GM21717 (cell line): Measurements from ENCODE around the gene FBH1.
"Not testable (repeated sequence)": the region's sequence is repeated elsewhere in the genome, so short reads cannot be mapped to it uniquely, and the experiment has no call there.

ENCODE experiments used
- ATAC-seq: cut with Tn5 transposase; IDR thresholded peaks from one replicate; pipeline ENCODE4 v1.9.1; 2021; ENCODE audit warnings: mild to moderate bottlenecking, moderate library complexity; ENCODE audit not compliant: unreplicated experiment

FBH1 gene

GRCh38 chr10:5889624-5890451 is at the start of gene FBH1, which contains the start of gene ANKRD16:
TSS of gene FBH1 (plus strand) at chr10:5890243. CDS start at chr10:5890346, 103 bp downstream.
TSS of gene ANKRD16 (minus strand) at chr10:5889893. CDS start at chr10:5889354, 539 bp downstream.
- peak; percentile 86 for ATAC-seq

DNA sequence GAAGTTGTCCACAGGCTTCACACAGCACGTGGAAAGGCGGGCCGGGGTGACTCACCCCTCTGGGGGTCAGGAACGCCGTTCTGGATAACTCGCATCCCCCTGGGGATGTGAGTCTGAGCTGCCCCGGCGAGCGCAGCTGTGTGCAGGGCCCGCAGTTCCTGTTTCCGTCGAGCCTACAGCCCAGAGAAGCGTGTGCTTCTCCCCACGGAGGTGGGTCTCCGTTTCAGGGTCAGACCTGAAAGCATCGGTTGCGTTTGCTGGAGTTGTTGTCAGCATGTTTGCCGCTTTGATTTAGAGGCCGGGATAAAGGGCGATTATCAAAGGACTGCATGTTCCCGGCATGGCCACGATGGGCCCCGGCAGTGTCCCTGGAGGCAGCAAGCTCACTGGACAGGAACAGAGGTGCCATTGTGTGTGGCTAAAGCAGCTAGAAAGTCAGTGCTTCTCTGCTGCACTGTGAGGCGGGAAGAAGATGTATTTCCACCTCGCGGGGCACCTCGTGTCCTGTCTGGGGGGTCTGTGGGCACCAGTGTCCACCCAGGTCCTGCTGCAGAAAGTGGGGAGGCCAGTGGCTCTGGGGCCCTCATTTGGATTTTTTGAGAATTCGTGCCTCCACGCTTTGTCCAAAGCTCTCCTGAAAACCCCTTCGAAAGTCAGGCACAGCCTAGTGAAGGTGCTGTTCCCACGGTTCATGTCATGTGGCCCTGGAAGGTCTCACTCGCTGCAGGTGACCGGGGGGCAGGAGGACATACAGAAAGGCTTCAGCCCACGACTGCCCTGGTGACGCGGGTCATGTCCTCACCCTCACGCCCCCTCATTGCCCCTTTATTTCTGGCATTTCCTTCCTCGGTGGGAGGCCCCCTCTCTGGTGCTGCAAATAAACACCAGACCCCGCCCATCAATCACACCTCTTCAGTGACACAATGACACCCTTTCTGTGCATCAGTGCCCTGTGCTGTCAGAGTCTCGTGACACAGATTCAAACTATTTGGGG is 49.4 kb upstream of the FBH1 start:
- peak; percentile 79 for ATAC-seq

DNA sequence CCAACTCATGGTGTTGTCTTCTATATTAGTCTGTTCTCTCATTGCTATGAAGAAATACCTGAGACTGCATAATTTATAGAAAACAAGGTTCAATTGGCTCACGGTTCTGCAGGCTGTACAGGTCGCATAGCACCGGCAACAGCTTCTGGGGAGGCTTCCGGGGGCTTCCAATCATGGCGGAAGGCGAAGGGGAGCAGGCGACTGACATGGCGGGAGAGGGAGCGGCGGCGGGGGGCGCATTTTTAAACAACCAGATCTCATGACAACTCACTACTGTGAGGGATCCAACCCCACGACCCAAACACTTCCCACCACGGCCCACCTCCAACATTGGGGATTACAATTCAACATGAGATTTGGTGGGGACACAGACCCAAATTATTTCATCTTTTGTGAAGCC is 48.1 kb upstream of the FBH1 start:
- ATAC-seq = no peak

GRCh38 chr10:5843686-5844344 is 46.2 kb upstream of the FBH1 start:
- no peak for ATAC-seq

- ATAC-seq = no peak
Measured at GRCh38 chr10:5844345-5845055, 45.5 kb upstream of the FBH1 start.

DNA sequence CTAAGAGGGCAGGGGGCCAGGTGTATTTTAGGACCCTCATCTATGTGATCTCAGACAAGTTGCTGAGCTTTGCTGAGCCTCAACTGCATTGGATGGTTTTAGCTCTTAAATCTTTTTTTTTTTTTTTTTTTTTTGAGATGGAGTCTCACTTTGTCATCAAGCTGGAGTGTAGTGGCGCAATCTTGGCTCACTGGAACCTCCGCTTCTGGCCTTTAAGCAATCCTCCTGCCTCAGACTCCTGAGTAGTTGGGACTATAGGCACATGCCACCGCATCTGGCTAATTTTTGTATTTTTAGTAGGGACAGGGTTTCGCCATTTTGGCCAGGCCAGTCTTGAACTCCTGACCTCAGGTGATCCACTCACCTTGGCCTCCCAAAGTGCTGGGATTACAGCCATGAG is 43.4 kb upstream of the FBH1 start:
- ATAC-seq = not testable (repeated sequence)

GRCh38 chr10:5854131-5854475 is 35.9 kb upstream of the FBH1 start:
- no peak for ATAC-seq

DNA sequence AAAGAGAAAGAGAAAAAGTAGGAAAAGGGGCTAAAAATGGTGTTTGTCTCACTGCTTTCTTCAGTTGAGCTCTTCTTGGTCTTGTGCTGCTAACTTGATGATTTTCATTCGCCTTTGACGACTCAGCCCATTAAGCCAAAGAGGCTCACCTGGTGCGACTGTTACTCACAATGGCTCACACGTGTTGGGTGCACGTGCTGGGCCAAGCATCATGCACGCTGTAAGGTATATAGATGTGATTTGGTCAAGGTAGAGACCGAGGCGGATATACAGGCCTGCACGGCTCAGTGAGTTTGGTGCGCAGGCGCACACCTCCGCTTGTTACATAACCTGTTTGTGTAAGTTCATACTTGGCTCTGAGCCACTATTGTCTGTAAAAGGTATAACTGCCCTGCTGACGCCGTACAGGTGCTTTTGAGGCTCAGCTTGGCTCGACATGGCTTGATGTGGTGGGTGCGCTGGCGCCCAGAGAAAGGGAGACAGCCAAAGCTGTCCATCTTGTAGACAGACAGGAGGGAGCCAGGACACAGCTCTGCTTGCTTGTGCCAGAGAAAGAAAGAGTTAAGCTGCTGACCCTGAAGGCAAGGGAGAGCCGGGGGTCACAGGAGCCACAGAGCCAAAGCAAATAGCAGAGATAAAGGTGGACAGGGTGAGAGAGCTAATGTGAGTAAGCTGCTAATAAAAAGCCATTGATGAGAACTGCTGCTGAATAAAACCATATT is 33.9 kb upstream of the FBH1 start:
- no peak for ATAC-seq

DNA sequence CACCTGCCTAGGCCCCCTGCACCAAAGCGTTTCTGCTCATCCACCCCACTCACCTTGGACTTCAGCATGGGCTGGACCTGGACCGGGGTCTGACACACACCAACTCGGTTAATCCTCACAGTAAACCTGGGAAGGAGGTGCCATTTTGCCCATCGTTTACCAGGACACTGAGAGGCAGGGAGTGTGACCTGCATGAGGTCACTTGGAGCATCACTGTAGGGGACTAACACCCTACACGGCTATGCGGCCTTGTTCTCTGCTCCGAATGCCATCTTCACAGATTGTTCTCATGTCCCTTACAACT is 33.4 kb upstream of the FBH1 start:
- no peak for ATAC-seq

- no peak for ATAC-seq
Measured at GRCh38 chr10:5858811-5859210, 31.2 kb upstream of the FBH1 start.

DNA sequence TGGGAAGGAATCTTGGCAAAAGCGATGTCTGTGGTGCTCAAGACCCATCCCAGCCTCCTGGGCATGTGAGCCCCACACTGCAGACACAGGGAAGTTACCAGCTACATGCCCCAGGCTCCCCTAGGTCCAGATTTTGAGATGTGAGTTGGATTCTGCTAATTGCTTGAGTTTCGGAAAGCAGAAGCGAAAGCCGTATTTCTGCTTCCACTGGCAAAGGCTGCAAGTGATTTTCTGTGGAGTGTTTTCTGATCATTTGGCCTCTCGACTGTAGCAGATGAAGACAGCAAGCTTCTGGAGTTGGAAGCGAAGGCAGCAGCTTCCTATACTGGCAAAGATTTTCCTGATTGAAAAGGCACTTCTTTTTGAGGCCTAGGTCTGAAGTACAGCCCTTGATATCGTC is 30.0 kb upstream of the FBH1 start:
- no peak for ATAC-seq

DNA sequence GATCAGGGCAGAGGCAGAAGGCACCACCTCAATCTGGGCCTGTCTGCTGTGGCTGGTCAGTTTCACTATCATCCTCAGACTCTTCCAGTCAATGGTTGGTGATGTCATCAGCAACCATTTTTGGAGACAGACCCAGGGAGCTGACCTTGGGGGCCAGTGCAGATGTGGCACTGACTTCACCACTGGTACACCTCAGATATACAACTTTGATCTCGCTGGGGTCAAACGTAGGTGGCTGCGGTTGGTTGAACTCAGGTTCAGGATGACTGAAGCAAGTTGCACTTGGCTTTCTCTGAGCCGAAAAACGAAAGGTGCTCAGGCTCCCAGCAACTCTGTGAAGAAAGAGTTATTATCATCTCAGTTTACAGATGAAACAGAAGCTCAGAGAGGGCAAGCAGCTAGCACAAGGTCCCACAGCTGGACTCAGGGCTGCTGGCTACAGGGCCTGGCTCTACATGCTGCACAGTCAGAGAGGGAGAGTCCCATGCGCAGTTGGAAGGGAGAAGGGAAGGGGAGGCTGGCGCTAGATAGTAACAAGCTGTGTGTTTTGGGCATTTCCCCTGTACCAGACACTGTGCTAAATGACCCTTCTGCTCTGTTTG is 27.6 kb upstream of the FBH1 start:
- peak; percentile 96 for ATAC-seq

DNA sequence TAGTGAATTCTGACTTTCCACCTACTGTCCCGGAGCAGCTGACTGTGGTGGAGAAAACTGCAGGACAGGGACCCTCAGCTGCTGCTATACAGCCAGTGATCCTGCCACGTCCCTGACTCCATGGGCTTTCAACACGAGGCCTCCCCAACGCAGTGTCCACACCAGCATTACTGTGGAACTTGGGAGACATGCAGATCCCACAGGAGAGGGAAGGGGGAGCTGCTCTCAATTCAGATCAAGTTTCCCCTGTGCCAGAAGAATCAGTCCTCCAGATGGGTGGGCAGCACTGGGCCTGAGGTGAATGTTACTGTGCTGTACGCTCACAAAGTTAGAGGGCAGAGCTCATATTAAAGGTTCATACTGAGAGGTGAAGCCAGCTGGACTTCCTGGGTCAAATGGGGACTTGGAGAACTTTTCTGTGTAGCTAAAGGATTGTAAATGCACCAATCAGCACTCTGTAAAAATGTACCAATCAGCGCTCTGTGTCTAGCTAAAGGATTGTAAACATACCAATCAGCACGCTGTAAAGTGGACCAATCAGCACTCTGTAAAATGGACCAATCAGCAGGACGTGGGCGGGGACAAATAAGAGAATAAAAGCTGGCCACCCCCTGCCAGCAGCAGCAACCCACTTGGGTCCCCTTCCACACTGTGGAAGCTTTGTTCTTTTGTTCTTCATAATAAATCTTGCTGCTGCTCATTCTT is 26.9 kb upstream of the FBH1 start:
- ATAC-seq = not testable (repeated sequence)

DNA sequence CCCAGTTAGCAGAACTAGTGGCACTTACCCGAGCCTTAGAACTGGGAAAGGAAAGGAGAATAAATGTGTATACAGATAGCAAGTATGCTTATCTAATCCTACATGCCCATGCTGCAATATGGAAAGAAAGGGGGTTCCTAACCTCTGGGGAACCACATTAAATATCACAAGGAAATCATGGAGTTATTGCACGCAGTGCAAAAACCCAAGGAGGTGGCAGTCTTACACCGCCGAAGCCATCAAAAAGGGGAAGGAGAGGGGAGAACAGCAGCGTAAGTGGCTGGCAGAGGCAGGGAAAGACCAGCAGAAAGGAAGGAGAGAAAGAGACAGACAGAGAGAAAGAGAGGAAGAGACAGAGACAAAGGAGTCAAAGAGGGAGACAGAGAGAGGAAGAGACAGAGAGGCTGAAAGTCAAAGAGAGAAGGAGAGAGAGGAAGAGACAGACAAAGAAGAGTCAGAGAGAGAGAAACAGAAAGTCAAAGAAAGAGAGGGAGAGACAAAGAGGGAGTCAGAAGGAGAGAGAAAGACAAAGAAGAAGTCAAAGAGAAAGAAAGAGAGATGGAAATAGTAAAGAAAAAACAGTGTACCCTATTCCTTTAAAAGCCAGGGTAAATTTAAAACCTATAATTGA is 23.5 kb upstream of the FBH1 start:
- not testable (repeated sequence) for ATAC-seq

DNA sequence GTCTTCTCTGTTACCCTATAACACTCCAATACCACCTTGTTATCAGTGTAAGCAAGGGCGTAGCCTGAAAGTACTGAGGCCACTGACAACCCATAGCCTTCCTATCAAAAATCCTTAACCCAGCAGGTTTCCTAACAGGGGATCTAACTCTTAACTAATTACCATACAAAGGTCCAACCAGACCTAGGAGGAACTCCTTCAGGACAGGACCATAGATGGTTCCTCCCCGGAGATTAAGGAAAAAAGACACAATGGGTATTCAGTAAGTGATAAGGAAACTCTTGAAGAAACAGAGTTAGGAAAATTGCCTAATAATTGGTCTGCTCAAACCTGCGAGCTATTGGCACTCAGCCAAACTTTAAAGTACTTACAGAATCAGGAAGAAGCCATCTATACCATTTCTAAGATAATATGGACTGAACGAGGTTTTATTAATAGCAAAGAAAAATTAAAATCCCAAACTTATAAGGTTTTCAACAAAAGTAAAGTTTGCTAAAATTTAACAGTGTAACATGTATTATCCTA is 22.9 kb upstream of the FBH1 start:
- ATAC-seq = not testable (repeated sequence)

- ATAC-seq = not testable (repeated sequence)
Measured at GRCh38 chr10:5868383-5868782, 21.7 kb upstream of the FBH1 start.

GRCh38 chr10:5869156-5869555 is 20.9 kb upstream of the FBH1 start:
- ATAC-seq = no peak

- no peak for ATAC-seq
Measured at GRCh38 chr10:5871596-5871995, 18.4 kb upstream of the FBH1 start.
